SKM-1 (cell line): ENCODE data around the gene KCTD15.

ENCODE experiments used
- DNase-seq: peaks from one replicate; lab custom pipeline; 2025; ENCODE audit not compliant: unreplicated experiment; lab: John Stamatoyannopoulos, UW

The KCTD15 gene

DNA sequence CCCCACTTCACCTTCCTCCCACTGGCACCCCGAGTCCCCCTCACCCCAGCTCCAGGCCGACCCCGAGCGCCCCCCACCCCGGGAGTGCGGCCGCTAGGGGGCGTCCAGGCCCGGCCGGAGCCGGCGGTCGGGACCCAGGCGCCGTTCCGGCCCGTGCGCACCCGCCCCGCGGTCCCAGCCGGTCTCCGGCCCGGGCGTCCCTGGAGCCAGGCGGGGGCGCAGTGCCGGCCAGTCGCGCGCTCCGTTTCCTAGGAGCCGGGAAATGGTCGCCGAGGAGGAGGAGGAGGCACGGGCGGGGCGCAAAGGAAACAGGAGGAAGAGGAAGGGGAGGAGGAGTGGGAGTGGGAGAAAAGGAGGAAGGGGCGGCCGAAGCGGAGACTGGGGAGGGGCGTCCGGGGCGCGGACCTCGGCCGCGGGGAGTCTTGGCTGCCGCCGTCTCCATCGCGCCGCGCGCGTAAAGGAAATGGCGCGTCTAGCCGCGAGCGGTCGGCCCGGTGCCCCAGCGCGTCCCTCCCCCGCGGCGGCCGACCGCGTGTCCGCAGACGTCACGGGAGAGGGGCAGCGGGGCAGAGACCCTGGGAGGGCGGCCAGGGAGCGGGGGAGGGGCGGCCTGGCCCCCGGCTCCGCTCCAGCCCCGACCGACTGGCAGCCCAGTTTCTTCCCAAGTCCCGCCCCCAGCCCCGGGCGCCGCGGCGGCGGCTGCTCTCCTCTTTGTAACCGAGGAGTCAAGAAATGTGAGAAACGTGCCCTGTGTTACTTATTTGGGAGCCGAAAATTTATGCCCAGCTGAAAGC lies 1.1 kb upstream of the KCTD15 start:
- DNase-seq: peak; percentile 67

GRCh38 chr19:33797802-33798671 lies 1.4 kb downstream of the KCTD15 start:
- DNase-seq: no peak

- DNase-seq: no peak
These were observed 2.0 kb downstream of the KCTD15 start for GRCh38 chr19:33798681-33799111.

DNA sequence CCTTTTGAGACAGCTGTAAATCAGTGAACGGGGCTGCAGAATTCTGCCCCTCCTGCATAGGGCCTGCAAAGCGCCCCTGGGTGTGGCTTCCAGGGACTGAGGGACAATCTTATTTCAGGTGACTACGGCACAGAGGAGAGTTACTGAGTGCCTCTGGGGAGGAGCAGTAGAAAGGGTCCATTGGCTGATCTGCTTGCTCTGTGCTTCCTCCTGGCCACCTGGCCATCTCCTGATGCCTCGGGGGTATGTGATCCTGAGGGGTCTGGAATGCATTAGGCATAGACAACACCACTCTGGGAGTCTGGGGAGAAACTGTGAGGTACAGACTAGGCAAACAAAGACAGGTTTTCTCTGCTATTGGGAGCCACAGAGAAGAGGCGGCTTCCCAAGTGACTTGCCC lies 2.8 kb downstream of the KCTD15 start:
- no peak for DNase-seq

DNA sequence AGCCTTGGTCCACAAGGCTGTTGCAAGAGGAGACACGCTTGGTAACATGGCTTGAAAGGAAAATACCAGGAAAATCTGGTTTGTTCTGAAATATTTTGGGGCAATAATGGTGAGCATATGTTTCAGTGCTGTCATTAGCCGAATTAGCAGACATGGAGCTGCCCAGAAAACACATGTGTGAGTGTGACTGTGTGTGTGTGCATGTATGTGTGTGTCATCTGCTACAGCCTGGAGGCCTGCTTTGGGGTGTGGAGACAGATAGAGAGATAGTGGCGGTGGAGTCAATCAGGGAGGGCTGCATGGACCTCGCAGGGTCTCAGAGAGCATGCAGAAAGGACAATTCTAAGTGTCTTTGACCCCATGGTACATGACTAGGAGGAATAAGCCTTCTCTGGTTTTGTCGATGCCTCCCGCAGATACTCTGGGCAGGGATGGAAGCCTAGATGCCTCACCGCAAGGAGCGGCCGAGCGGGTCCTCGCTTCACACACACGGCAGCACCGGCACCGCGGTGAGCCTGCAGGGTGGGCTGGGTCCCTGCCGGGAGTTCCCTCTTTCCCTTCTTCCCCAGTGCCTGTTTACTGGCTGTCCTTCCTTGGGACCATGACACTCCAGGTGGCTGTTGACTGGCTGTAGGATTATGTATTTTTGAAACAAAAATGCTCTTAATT lies 3.5 kb downstream of the KCTD15 start:
- no peak for DNase-seq

- no peak for DNase-seq
These were observed 4.7 kb downstream of the KCTD15 start for GRCh38 chr19:33801411-33801810.

DNA sequence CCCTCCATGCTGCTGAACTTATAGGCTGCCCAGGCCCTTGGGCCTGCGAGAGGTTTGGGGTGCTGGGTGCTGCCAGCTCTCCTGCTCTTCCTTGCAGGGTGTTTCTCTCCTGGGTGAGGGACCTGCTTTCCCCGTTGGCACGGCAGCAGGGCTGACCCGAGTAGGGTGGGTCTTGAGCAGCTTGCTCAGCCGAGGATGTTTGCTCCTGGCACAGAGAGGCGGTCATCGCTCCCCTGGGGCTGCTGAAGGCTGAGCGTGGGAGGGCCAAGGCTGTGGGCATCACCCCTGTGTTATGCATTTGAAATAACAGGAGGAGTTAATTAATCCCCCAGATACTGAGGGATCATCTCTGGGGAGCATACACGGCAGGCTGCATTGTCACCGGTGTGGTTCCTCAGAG lies 5.3 kb downstream of the KCTD15 start:
- no peak for DNase-seq

DNA sequence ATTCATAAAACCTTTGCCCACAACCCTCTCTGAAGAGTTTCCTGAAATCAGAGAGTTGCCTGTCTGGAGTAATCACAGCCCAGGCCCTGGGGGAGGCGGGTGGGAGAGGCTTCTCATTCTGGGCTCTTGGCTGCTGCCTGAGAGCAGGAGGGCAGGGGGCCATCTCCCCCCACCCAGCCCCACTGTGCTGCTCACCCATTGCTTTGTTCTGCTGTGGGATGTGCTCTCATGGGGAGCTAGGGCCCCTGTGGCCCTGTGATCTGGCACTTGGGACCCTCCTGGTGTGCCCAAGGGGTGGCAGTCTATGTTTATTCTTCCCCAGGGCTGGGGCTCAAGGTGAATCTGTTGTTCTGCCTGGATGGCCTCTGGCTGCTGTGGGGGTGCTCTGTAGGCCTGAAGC lies 6.1 kb downstream of the KCTD15 start:
- DNase-seq: no peak

DNA sequence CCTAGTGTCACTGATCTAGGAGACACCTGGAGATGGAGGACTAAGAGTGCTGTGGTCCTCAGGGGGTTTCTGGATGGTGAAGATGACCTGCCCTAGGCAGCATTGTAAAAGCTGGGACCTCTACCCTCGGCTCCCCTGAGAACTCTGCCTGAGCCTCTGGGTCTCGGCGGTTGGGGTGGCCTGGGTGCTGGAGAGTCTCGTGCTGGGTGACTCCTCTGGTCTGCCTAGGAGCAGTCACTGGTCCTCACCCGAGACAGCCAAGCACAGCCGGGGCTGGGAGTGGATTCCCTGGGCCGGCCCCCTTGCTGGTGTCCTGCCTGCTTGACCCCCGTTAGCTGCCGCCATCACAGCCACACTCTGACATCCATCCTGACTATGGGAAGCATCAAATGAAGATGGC lies 6.7 kb downstream of the KCTD15 start:
- no peak for DNase-seq

DNA sequence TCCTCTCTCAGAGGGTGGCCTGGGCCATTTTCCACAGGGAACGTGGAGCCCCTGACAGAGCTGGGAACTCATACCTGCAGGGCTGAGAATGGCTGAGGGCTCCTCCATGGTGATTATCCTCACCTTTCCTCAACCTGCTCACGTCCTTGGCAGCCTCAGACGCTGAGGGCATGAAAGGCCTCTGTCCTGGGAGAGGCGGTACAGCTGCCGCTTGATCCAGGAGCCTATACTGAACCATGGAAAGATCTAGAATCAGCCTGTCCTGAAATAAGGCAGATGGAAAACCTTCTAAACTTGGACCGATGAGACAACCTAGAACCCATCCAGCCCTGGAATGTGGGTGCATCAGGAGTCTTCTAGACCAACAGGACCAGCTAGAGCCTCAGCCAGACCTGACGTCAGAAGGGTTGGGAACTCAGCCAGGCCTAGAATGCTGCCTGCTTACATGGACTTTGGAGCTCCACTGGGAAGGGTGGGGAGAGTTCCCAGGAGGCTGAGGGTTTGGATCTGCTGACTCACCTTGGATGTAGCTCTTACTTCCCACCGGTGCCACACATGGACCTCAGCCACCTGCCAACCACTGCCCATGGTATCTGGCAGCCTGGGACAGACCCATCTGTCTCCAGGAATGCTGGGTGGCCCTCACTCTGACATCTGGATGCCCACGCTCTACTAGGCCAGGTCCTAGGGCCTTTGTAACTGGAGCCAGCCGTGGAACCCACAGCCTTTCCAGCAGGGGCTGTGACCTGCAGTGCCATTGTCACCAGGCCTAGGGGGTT lies 7.5 kb downstream of the KCTD15 start:
- DNase-seq: no peak

- DNase-seq: no peak
These were observed 8.6 kb downstream of the KCTD15 start for GRCh38 chr19:33805313-33805712.

DNA sequence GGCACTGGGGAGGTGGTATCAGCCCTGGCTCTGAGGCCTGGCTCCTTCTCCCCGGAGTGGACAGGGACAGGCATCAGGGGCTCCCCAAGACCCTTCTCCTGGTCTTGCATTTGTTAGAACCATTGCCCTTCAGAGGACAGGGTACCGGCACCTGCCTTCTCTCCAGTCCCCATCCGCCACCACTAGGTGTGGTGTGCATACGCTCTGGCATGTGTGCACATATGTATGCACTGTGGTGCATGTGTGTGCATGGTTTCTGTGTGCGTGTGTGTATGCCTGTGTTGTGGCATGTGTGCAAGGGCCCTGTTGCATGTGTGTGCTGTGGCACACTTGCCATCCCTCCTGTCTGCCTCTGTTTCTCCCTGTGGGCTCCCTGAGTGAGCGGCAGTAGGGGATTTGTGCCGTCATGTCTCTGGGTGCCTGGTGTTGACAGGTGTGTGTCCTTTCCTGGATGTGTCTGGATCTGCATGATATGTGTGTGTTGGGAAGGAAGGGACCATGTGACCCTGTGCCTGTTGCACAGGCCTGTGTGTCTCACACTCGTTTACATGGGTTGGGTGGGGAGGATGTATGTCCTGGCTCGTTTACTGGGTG lies 9.3 kb downstream of the KCTD15 start:
- no peak for DNase-seq

DNA sequence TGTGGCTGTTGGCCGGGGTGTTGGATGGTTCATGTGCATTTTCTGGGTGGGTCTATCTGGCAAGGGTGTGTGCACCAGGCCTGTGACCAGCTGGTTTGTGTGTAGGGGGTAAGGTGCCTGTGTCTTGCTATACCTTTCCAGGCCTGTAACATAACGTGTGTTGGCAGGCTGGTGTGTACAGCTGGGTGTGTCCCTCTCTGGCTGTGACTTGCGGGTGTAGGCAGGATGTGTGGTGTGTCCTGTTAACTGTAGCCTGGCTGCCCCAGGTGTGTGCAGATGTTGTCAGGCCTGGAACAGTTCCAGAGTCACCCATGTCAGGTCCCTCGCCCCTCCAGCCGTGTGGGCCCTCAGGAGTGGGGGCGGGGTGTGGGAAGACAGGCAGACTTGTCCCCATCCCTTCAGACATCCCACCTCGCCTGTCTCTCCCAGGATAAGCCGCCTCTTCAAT lies 9.8 kb downstream of the KCTD15 start:
- DNase-seq: no peak

DNA sequence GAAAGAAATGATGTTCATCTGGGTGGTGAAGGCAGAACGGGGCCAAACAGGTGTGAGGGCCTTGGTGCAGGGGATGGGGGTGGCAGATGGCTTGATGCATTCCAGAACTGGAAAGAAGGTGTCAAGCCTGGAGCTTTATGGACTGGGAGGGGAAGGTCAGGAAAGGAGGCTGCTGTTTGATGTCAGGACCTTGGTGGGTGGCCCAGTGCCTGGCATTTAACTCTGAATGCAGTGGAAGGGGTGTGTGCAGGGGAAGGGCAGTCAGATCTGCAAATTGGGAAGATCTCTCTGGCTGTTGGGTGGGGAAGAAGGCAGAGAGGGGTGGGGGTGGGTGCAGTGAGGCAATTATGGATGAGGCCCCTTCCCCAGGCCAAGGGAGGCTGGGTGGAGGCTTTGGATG lies 11.7 kb downstream of the KCTD15 start:
- DNase-seq: no peak

GRCh38 chr19:33809960-33810359 lies 13.3 kb downstream of the KCTD15 start:
- DNase-seq: no peak

DNA sequence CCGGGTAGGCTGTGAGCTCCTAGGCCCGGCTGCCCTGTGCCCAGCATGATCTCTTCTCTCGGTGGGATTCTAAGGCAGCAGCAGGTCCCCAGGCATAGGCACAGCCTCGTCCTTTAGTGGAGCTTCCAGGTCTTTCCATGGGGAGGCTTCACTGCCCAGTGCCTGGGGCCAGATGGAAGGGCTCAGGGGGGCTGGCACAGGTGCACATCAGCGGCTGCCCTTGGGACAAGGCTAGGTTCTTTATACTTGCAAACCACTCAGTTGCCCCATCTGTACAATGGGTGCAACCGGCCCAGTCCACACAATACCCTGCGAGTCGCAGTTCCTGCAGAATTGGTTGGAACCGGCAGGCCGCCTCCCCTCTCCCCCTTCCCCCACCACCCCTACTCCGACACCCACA lies 14.2 kb downstream of the KCTD15 start:
- DNase-seq: no peak

GRCh38 chr19:33811246-33811645 lies 14.6 kb downstream of the KCTD15 start:
- DNase-seq: no peak

DNA sequence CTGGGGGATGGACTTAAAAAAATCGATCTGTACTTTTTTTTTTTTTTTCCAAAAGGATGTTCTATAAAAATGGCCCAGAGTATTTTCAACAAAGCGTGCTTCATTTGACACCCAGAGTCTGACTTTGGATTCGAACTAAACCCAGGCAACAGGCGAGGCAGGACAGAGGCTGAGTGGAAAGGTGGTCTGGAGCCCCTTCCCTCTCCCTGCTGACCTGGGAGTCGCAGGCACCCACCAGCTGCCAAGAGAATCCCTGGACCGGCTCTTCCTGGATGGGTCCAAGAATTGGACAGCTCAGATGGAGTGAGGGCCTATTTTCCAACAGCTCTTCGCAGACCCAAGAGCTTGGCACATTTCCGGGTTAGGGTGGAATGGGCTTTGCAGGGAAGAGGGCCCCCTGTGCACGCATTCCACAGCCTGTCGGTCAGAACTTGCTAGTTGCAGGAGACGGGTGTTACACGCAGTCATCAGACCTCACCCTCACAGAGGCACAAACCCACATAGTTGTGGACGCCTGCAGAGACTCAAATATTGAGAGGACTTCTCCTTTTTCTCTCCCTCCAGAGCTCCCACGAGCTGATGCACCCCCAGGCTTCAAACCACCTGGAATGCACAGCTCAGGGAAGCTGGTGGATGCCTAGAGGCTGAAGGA lies 15.2 kb downstream of the KCTD15 start:
- no peak for DNase-seq

GRCh38 chr19:33812388-33813330 lies 16.0 kb downstream of the KCTD15 start:
- no peak for DNase-seq
